GM18498 (cell line): ENCODE data around the gene MC1R.
"Not testable (repeated sequence)": the region's sequence is repeated elsewhere in the genome, so short reads cannot be mapped to it uniquely, and the experiment has no call there.

ENCODE experiments used
- ATAC-seq: cut with Tn5 transposase; IDR thresholded peaks from one replicate; pipeline ENCODE4 v1.9.1; 2021; ENCODE audit warnings: mild to moderate bottlenecking, moderate library complexity; ENCODE audit not compliant: unreplicated experiment

MC1R gene

DNA sequence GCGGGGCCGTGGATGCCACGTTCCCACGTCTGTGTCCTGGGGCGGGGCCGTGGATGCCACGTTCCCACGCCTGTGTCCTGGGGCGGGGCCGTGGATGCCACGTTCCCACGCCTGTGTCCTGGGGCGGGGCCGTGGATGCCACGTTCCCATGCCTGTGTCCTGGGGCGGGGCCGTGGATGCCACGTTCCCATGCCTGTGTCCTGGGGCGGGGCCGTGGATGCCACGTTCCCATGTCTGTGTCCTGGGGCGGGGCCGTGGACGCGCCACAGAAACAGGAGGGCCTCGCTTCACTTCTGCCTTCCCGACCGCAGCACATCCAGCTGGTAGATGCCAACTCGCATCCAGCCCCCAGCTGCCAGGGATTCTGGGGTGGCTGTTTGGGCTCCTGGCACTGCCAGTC is 15.4 kb downstream of the MC1R start:
- not testable (repeated sequence) for ATAC-seq

DNA sequence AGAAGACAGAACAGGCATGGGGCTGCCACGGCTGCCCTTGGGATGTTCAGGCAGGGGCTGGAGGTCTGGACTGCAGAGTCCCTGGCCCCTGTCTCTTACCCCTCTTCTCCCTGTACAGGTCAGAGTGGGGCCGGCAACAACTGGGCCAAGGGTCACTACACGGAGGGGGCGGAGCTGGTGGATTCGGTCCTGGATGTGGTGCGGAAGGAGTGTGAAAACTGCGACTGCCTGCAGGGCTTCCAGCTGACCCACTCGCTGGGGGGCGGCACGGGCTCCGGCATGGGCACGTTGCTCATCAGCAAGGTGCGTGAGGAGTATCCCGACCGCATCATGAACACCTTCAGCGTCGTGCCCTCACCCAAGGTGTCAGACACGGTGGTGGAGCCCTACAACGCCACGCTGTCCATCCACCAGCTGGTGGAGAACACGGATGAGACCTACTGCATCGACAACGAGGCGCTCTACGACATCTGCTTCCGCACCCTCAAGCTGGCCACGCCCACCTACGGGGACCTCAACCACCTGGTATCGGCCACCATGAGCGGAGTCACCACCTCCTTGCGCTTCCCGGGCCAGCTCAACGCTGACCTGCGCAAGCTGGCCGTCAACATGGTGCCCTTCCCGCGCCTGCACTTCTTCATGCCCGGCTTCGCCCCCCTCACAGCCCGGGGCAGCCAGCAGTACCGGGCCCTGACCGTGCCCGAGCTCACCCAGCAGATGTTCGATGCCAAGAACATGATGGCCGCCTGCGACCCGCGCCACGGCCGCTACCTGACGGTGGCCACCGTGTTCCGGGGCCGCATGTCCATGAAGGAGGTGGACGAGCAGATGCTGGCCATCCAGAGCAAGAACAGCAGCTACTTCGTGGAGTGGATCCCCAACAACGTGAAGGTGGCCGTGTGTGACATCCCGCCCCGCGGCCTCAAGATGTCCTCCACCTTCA is 16.2 kb downstream of the MC1R start:
- ATAC-seq: no peak

DNA sequence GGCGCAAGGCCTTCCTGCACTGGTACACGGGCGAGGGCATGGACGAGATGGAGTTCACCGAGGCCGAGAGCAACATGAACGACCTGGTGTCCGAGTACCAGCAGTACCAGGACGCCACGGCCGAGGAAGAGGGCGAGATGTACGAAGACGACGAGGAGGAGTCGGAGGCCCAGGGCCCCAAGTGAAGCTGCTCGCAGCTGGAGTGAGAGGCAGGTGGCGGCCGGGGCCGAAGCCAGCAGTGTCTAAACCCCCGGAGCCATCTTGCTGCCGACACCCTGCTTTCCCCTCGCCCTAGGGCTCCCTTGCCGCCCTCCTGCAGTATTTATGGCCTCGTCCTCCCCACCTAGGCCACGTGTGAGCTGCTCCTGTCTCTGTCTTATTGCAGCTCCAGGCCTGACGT is 17.0 kb downstream of the MC1R start:
- not testable (repeated sequence) for ATAC-seq

DNA sequence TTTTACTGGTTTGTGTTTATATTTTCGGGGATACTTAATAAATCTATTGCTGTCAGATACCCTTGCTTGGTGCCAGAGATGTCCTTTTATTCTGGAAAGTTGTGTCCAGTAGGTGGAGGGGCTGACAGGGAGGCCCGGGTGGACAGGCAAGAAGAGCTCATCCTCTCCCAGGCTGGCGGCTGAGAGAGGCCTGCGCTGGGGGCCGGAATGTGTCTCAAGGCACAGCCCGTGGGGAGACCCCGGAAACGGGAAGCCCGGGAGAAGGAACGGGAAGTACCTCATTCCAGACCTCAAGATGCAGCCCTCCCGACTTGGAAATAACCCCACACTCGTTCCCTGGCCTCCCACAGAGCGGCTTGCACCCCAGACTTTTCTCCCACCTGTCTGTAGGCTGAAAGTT is 17.4 kb downstream of the MC1R start:
- ATAC-seq: no peak

DNA sequence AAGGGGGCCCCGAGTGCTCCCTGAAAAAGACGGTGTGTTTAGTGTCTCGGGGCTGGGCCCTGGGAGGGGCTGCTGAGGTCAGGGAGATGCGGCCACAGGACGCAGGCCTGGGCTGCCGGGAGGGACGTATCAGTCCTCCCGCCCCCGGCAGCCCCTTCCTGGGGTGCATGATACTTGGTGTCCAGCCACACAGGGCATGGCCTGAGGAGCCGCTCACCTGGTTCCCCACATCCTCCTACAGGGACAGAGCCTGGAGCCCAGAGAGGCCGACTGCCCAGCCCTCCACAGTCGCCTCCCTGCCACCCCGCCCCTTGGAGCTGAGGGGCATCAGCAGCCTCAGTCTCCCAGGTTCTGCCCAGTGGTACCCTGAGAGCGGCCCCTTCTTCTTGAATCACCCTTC is 17.8 kb downstream of the MC1R start:
- no peak for ATAC-seq

DNA sequence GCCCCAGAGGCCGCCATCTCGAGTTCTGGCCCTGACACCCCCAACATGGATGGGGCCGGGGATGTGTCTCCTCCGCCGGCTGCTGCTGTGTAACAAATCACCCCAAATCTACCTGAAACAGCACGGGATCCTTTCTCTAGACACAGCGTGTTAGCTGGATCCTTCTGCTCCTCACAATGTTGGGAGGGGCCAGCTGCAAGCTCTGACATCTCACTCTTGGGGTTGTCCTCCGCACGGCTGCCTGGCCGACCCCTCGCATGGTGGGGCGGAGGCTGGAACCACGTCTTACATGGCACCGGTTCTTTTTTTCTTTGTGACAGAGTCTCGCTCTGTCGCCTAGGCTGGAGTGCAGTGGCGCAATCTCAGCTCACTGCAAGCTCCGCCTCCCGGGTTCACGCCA is 18.3 kb downstream of the MC1R start:
- no peak for ATAC-seq

DNA sequence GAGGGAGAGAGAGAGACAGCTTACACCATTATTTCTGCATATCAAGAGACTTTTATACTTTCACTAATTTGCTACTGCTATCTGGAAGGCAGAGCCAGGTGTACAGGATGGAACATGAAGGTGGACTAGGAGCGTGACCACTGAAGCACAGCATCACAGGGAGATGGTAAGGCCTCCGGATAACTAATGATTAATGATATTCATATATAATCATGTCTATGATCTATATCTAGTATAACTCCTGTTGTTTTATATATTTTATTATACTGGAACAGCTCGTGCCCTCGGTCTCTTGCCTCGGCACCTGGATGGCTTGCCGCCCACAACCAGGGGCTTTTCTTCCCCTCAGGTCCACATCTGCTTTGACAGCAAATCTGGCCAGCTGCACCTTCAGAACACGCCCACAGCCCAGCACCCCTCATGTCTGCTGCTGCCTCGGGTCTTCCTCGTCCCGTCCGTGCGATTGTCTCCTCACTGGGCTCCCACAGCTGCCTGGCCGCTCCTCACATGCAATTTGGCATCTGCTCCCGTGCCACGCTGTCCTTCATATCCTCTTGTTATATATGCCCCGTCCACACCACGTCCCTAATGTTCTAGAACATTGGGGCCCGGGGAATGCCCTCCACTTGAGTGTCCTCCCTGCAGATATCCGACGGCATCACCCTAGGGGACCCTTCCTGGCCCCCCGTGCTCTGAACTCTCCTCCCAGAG is 19.7 kb downstream of the MC1R start:
- no peak for ATAC-seq

DNA sequence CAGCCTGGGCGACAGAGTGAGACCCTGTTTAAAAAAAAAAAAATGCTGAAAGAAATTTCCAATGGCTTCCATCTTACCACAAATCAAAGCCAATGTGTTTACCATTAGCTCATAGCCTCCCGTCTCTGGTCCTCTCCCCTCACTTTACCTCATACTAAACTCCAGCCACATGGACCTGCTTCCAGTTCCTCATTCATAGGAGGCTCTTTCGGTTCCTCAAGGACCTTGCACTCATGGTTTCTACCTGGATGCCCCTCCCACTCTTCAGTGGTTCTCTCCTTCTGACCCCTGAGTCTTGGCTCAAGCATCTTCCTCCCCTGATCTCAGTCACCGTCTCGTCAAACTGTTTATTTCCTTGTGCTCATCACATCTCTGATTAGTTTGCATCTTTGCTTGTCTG is 26.1 kb downstream of the MC1R start:
- ATAC-seq: no peak

DNA sequence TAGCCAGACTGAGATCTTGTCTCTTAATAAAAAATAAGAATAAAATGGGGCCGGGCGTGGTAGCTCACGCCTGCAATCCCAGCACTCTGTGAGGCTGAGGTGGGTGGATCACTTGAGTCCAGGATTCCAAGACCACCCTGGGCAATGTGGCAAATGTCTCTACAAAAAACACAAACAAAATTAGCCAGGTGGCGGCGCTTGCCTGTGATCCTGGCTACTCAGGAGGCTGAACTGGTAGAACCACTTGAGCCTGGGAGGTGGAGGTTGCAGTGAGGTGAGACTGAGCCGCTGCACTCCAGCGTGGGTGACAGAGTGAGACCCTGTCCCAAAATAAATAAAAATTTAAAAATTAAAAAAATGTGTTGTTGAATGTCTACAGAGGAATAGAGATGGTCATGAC is 27.0 kb downstream of the MC1R start:
- ATAC-seq: no peak

DNA sequence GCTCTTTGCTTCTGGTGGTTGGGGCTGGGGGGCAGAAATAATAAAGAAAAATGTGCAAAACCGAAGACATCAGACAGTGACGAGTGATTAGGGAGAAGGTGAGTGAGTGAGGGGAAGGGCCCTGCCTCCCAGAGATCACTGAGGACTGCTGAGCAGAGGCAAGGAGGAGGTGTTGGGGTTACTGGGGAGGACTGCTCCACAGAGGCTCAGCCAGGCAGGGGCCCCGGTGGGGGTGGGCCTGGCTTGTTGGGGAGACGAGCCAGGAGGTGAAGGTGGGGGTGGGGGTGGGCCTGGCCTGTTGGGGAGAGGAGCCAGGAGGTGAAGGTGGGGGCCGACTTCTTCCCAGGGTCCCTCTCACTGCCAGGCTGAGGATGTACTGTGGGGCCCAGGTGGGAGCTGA is 27.9 kb downstream of the MC1R start:
- ATAC-seq: no peak

DNA sequence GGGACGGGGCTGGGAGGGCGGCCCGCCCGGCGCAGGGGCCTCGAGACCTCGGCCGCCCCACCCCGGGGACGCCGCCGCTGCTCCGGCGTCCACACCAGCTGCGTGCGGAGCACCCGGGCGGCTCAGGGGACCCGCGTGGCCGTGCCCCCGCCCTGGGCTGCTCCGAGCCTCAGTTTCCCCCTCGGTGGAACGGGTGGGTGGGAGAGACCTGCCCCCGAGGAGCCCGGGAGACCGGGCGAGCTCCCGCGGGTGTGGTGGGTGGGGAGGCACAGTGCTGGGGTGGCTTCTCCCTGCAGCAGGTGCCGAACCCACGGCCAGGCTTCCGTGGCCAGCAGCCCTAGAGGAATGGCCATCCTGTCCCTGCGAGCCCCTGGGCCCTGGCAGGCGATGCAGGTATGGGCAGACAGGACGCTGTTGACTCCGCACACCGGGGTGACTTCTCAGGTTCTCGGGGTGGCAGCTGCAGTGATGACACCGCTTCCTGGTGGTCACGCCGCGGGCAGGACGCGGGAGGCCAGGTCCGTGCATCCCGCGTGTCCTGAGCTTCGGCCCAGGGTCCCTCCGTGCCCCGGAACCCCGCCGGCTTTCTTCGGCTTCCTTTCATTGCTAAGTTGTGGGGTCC is 30.6 kb downstream of the MC1R start:
- ATAC-seq: no peak

DNA sequence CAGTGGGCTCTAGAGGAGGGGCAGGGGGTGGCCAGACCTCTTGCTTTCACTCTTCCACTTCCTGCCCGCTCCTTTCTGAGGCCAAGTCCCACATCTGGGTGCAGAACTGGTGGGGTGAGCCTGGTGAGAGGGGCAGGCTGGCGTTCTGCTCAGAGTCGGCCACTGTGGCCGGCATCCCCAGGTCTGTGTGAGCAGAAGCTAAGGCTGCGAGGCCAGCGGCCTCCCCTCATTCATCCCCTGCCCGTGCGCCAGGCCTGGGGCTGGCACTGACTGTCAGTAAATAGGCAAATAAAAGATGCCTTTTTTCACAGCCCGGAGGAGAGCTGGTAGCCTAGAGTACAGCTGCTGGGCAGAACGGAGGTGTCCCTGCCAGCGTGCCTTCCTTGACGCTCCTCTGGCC is 31.1 kb downstream of the MC1R start:
- no peak for ATAC-seq

DNA sequence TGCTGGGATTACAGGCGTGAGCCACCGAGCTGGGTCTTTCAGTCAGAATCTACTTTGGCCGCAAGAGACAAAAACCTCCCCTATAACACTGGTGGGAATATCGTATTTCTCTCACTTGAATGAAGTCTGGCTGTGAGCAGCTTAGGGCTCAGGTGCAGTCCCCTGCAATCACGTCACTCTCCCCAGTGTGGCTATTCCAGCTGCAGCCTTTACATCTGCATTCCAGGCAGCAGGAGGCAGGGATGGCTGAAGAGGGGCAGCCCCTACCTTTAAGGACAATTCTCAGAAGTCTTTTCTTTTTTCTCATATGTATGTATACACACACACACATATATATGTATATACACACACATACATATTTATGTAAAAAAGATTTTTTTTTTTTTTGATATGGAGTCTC is 32.8 kb downstream of the MC1R start:
- no peak for ATAC-seq

DNA sequence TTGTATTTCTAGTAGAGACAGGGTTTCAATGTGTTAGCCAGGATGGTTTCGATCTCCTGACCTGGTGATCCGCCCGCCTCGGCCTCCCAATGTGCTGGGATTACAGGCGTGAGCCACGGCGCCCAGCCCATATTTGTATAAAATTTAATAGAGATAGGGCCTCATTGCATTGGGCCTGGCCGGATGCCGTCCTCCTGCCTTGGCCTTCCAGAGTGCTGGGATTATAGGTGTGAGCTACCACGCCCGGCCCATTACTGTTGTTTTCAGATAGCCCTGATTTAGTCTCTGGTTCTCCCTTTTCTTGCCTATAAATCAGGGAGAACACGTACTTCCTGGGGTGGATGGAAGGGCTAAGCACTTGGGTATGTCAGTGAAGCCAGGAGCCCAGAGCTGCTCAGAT is 33.4 kb downstream of the MC1R start:
- ATAC-seq: no peak

DNA sequence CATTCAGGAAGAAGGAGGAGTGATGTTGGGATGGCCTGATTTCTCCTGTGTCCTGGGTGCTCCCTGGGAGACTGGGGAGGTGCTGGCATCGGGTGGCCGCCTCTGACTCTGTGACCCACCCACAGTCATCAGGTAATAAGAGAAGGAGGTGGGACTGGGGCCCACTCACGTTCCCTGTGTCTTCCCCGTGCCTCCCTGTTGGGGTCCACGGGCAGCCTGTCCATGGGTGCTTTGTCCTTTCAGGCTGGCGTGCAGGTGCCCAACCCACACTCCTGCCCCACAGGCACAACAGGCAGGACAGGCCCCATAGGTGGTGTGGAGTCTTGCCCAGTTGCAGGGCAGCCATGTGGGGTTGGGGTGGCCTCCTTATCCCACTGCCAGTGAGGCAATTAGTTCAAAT is 33.9 kb downstream of the MC1R start:
- ATAC-seq: no peak

DNA sequence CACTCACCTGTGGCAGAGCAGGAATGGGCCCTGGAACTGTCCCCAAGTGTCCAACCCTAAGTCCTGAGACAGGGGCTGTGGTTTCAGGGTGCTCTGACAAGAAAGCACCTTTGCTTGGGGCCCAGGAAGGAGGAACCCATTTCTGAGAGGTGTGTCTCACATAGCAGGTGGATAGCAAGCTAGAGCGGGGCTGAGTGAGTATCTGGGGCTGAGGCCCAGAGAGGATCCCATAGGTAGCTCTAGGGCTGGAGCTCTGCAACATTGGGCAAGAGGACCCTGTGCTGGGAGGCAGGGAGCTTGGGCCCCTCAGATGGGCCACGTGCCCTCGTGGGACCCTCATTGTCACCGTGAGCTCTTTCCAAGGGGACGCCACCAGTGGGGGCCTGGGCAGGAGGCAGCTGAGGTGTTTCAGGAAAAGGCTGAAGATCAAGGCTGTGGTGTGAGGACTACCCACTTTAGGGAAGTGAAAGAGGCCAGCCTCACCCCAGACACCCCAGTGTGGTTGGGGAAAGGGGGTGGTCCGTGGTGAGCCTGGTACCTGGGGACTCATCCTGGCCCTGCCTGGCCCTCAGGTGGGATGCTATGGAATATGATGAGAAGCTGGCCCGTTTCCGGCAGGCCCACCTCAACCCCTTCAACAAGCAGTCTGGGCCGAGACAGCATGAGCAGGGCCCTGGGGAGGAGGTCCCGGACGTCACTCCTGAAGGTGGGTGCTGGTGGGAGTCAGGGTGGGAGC is 35.2 kb downstream of the MC1R start:
- peak; percentile 59 for ATAC-seq

DNA sequence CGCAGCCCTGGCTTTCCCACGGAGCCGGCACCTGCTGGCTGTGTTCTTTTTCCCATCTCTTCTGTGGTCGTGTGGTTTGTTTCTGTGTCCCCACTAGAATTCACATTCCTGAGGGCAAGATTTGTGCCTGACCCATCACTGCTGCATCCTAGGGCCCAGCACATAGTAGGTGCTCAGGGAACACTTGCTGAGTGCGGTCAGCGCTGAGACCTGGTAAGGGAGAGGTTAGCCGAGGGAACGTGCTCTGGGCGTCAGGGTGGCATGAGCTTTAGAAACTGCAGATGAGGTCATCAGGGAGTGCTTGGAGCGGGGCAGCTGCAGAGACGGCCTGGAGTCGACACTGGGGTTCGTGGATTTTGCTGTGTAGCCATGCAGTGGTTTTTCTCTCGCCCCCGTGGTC is 35.8 kb downstream of the MC1R start:
- ATAC-seq: no peak

DNA sequence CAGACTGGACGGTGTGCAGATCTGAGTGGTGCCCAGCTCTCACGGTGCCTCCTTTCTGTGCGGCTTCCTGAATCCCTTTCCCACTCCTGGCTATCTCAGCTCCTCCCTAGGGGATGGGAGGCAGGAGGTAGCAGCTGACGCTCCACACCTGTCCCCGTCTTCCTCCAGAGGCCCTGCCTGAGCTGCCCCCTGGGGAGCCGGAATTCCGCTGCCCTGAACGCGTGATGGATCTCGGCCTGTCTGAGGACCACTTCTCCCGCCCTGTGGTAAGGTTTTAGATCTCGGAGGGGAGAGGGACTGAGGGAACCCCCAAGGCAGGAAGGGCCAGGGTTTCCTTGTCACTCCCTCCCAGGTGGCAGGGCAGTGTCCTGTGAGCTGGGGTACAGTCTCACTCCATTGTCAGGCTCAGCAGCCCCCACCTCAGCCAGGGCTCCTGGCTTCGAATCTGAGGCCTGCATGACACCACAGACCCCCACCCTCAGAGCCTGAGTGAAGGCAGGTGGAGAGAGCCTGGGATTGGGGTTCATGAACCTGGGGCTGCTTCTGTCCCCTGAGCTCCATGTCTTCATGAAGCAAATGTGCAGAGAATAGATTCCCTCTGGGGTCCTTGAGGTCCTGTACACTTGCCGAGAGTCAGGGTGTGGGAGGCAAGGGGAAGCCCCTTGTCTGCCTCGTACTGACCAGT is 36.5 kb downstream of the MC1R start:
- no peak for ATAC-seq

DNA sequence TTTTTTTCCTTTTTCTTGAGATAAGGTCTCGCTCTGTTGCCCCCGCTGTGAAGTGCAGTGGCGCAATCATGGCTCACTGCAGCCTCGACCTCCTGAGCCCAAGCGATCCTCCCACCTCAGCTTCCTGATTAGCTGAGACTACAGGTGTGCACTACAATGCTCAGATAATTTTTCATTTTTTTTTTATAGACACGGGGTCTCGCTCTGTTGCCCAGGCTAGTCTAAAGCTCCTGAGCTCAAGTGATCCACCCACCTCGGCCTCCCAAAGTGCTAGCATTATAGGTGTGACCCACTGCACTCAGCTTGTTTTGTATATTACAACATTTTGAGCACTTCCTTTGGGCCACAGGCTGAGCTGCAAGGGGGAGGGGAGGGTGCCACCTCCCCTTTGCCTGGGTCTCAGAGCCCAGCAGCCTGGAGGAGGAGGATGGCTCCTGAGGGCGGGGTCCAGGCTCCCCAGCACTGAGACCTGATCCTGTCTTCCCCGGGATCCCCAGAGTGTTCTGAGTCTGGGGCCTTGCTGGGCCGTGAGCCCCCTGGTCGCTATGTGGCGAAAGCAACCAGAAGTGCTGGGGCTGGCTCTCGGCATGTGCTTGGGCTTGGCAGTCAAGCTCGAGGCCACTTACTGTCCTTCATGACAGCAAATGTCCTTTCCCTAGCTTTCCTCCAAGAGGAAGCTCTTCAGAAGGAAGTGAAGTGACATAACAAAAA is 38.0 kb downstream of the MC1R start:
- ATAC-seq: no peak

DNA sequence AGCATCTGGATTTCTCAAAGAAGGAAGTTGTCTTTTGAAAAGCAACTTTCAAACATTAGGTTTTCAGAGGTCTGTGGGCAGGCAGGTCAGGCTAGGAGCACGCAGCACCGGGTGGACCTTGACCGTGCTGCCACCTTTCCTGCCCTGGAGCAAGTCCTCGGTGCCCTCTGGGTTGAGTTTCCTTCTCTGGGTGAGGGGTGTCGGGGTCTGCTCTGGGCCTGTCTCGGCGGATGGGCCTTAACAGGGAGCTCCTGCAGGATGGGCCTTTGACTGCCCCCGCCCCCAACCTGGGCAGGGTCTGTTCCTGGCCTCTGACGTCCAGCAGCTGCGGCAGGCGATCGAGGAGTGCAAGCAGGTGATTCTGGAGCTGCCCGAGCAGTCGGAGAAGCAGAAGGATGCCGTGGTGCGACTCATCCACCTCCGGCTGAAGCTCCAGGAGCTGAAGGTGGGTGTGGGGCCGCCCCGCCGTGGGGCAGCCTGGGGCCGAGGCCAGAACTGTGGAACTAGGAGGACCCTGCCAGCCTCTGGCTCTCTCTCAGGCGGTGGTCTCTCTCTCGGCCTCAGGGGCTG is 38.6 kb downstream of the MC1R start:
- no peak for ATAC-seq
